GM18517 (cell line): ENCODE data around the gene PRC1.
"Not testable (repeated sequence)": the region's sequence is repeated elsewhere in the genome, so short reads cannot be mapped to it uniquely, and the experiment has no call there.

Experiments
- ATAC-seq: cut with Tn5 transposase; IDR thresholded peaks from one replicate; pipeline ENCODE4 v1.9.1; 2021; ENCODE audit warnings: mild to moderate bottlenecking, moderate library complexity; ENCODE audit not compliant: unreplicated experiment

PRC1 gene

DNA sequence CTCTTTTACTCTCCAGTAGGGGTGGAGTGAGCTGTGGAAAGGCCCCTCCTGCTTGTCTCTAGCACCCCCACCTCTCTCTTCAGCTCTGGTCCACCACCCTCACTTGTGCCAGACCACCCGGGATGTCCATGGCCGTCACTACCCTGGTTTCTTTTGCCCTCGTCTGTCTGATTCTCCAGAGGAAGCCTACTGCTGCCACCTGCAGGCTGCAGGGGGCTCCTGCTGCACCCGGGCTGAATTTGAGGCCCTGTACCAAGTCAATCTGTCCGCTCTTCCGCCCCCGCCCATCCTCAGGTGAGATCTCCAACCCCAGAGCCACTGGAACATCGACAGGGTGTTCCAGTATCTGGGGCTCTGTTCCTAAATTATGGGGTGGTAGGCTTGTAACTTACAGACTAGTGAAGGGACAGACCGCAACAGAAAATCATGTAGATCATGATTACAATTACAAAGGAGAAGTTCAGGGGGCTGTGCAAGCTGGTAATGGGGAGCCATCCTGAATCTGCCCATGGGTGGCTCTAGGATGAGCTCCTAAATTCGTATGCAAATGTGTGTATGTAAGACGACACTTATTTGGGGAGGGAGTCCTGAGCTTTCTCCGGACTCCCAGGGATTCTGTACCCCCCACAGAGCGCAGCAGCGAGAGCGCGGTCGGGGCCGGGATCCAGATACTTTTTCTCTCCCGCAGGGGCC is 59.9 kb downstream of the PRC1 start:
- no peak for ATAC-seq

DNA sequence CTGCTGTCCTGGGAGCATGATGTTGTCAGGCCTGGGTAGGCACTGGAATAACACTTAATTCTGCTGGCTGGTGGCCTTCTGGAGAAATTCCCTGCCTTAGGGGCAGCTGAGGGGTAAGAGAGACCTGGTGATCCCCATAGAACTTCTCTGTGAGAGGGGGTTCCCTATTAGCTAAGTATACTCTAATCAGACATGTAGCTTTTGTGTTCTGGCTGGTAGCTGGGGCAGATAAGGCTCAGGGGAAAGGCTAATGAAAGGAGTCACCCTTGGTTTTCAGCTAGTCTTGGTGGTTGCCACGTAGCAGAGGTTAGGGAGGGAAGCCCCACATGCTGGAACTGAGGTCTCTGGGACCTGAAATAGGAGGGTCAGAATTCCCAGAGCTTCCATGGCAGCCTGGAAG is 61.0 kb downstream of the PRC1 start:
- no peak for ATAC-seq

DNA sequence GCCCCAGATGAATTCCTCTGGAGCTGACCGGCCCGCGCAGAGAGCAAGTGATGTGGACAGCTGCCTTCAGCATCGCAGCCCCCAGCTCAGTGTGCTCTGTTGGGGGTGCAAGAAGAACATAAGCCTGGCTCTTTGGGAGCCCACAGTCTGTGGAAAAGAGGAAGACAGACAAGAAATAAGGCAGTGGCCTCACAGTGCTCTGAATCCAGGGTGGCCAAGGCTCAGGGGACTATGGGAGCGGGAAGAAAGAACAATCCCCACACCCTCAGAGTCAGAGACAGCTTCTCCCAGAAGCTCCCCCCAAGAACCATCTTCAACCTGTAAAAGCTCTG is 61.7 kb downstream of the PRC1 start:
- ATAC-seq, result no peak

DNA sequence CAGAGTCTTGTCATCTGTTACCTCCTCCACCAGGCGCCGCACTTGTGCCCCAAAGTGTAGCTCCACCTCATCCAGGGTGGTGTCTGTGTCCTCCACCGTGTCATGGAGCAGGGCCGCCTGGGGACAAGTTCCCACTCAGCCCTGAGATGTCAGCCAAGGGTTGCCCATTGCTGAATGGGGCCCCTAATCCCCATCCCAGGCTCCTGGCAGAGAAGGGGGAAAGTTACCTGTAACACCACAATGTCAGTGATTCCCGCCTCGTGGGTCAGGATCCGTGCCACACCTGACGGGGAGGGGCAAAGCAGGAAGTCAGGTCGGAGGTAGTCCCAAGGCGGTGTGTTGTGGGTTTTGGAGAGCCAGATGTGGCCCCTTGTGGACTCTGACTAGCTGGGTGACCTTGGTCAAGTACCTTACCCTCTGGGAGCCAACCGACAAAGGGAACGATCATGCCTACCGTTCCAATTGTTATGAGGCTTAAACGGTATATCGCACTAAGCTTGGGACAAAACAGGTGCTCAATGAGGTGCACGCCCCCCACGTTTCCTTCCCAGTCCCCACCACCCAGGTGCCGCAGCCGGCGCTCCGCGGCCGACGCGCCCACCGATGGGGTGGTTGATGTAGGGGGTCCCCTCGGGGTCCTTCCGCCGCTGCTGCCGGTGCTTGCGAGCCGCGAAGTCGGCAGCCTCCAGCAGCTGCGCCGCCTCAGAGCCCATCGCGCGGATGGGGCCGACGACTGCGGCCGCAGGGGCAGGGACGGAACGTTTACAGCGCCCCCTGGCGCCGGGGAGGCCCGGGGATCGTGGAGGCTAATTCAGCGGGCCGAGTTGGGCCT is 62.3 kb downstream of the PRC1 start, which contains the start of gene HDDC3:
Gene HDDC3, minus strand, starts transcription at position 722 of the 832 bp plus-strand sequence. Its CDS starts 9 bp downstream, at position 713.
- peak; percentile 47 for ATAC-seq

DNA sequence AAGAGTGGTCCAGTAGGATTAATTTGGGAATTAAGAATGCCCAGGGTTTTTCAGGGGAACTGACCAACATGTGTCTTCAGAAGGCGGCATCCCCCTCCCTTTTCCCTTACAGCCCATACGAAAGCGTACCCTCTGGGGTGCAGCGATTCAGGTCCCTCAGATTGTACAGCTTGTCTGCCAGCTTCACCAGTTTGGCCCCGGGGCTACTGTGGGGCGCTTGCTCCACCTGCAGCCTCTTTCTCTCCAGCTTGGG is 62.8 kb downstream of the PRC1 start:
- no peak for ATAC-seq

DNA sequence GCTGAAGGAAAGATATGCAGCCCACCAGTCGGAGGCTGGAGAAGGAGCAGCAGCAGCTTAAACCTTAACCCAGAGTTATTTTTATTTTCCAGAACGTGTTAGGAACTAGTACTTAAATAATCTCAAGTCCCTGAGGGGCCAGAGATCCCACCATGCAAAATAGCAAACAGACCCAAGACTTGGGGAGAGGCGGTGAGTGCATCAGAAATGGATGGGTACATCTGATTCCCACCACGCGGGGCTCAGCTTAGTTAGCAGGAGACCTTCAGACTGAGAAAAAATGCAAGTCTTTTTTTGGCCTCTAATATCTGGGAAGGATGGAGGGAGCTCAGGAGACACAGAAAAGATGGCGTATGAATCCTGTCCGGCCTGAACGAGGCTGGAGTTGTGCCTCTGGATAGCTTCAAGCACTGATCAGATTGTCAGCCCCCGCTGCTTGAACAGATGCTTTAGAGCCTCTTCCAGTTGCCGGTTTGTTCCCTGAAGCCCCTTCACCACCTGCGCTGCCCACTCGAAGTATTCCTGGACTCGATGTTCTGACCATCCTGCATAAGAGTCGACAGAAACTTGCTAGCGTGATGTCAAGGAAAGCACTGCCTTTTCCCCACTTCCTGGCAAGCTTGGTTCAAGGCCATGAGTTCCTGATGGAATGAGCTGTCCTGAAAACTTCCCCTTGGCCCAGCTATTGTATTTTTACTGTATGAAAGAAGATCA is 63.3 kb downstream of the PRC1 start:
- ATAC-seq, result no peak

DNA sequence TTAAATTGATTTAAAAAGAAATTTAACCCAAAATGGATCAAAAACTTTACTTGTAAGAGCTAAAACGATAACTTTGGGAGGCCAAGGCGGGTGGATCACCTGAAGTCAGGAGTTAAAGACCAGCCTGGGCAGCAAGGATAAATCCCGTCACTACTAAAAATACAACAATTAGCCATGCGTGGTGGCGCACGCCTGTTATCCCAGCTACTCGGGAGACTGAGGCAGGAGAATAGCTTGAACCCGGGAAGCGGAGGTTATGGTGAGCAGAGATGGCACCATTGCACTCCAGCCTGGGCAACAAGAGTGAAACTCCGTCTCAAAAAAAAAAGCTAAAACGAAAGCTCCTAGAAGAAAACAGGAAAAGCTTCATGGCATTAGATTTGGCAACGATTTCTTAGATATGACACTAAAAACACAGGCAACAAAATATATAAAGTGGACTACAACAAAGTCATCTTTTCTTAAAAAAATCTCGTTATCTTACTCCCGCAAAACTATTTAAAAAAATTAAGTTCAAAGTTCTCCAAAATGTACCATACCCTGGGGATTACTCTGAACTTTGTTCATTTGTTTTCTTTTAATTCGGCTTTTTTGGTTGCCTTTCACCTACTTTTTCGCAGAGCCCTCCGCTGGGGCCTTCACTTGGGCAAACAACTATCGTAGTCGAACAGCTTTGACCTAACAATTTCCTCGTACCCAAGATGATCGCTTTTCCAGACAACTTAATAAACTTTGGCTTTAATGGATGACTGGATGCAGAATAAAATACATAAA is 64.9 kb downstream of the PRC1 start:
- peak; percentile 2 for ATAC-seq

DNA sequence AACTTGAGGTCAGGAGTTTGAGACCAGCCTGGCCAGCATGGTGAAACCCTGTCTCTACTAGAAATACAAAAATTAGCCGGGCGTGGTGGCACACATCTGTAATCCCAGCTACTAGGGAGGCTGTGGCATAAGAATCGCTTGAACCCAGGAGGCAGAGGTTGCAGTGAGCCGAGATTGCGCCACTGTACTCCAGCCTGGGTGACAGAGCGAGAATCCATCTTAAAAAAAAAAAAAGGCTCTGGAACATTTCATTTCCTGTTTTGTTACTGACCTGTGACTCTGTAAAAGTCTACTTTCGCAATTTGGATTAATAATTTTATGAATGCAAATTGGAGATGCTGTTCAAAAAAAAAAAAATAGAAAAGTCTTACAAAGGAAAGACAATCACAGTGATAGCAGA is 66.2 kb downstream of the PRC1 start:
- ATAC-seq, result not testable (repeated sequence)

DNA sequence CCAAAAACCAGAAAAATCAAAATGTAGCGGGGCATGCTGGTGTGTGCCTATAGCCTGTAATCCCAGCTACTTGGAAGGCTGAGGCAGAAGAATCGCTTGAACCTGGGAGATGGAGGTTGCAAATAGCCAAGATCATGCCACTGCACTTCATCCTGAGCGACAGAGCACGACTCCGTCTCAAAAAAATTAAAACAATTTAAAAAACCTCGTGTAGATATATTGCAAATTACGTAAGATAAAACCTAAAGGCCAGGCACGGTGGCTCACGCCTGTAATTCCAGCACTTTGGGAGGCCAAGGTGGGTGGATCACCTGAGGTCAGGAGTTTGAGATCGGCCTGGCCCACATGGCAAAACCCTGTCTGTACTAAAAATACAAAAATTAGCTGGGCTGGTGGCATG is 67.6 kb downstream of the PRC1 start:
- not testable (repeated sequence) for ATAC-seq

DNA sequence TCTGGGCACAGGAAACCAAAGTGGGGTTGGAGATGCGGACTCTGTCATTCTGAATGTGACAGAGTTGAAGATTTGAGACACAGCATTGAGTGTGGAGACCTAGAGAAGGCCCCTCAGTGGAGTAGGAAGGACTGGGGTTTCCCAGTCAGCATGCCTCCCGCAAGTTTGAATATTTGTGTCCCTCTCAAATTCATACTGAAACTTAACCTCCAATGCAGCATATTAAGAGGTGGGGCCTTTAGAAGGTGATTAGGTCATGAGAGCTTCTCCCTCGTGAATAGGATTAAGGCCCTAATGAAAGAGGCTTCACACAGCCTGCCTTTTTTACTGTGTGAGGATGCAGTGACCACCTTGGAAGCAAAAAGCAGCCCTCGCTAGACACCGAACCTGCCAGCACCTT is 70.0 kb downstream of the PRC1 start:
- ATAC-seq, result peak; percentile 70

DNA sequence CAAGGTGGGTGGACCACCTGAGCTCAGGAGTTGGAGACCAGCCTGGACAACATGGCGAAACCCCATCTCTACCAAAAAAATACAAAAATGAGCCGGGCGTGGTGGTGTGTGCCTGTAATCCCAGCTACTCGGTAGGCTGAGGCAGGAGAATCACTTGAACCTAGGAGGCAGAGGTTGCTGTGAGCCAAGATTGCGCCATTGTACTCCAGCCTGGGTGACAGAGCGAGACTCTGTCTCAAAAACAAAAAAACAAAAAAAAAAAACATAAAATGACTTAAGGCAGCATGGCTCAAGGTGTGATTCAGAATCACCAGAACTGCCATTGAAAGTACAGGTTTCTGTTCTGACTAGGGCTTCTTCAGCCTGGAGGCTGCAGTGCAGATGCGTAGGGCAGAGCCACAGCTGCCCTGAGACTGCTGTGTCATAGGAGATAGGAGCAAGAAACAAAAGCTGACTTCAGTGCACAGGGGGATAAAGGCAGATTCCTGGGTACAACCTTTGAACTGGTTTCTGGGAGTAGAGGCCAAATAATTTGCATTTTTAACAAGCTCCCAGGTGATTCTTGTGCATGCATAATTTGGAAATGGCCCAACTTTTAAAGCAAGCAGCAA is 71.5 kb downstream of the PRC1 start:
- peak; percentile 64 for ATAC-seq

DNA sequence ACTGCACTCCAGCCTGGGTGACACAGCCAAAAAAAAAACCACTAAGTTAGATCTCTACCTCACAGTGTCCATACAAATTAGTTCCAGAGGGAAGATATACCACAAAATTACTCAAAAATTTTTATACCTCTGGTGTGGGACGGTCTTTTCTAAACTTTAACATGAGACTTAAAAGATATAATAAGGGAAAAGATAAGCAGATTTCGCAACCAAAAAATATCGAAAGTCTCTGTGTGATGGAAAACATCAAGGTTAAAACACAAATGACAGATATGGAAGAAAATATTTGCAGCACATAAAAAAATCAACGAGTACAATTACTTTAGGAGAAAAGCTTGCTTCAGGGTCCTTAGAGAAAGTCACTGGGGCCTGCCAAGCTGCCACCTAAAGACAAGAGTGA is 72.4 kb downstream of the PRC1 start:
- no peak for ATAC-seq

DNA sequence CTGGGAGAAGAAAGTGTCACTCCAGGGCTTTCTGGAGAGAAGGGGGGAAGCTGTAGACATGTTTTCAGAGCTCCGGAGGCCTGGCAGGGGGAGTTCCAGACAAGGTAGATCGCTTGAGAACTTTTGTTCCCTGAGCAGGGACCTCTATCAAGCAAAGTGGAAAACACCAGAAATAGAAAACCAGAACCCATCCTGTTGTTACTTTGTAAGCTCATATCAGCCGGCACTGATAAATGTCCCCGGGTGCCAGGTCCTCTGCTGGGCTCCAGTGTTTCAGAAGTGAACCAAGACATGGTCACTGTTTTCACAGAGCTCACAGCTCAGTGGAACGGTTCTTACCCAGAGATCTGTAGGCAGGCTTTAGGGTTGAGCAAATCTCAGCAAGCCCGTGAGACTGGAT is 75.5 kb downstream of the PRC1 start:
- no peak for ATAC-seq

DNA sequence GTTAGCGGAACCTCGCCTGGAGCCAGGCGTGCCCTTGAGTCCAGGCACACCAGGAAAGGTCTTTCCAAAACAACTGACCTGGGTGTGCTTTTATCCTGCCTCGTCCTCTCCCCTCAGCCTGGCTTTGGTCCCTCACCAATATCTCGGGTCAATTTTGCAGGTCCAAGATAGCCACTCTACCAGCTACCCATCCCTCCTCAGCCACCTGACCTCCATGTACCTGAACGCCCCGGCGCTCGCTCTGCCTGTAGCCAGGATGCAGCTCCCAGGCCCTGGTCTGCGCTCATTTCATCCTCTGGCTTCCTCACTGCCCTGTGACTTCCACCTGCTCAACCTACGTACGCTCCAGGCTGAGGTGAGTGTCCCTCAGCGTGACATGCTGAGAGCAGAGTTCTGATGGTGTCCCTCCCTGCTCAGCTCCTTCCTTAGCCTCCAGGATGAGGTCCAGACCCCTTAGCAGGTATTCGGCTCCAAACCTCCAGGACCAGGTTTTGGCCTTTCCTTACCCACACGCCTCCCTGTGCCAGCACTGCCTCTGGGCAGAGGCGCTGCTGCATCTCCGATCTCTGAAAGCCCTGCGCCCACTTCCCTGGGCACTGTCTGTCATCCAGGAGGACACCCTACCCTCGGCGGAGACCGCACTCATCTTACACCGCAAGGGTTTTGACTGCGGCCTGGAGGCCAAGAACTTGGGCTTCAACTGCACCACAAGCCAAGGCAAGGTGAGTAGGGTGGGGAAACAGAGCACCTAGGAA is 76.1 kb downstream of the PRC1 start:
- no peak for ATAC-seq

DNA sequence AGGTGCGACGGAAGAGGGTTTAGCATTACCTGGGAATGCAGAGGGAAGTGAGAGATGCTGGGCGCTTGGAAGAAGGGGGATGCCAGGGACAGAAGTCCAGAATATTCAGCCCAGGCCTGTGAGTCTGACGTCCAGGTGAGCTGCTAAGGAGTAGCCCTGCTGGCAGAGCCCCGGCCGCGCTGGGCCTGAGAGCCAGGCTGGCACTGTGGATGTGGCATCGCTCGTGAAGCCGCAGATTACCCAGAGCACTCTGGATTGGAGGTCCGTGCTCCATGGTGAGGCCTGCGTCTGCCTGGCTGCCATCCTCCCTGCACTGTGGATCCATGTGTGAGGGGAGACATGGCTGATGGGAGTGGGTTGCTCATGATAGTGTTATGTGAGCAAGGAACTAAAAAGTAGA is 76.8 kb downstream of the PRC1 start:
- ATAC-seq, result no peak

DNA sequence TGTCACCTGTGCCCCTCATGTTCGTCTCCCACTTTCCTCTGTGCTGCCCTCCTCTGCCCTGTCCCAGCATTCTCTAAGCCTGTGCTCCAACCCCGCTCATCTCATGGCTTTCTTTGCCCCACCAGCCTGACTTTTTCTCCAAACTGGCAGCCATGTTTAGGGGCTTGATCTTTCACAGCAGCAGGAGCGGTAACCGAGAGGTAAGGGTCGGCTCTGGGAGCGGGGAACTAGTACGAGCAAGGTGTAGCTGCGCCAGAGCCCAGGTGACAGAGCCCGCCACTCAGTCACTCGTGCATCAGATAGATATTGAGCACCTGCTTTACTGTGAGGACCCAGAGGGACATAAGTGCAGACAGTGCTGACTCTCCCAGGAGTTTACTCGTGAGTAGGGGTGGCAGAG is 77.9 kb downstream of the PRC1 start:
- ATAC-seq, result no peak
